Prostate gland (tissue), 2 donors: Measurements from ENCODE around the gene BPIFA2. TPM values are rescaled to one million over a fixed set of nuclear protein-coding genes. Genes with fewer than 3 reads are reported as not detected.

ENCODE experiments used
- DNase-seq: peaks from one replicate; pipeline ENCODE4 v3.0.0-alpha.2; 2019; ENCODE audit warnings: low spot score
- H3K27ac ChIP-seq, 2 donors: fragments of 200-600 bp; sonication (generic); 2 replicates each; pipeline ENCODE4 v1.5.1; 2017 to 2019
- H3K27me3 ChIP-seq: fragments of 200-600 bp; sonication (generic); replicated peaks from 2 replicates; pipeline ENCODE4 v1.5.1; 2019; ENCODE audit not compliant: insufficient read depth
- H3K36me3 ChIP-seq, 2 donors: fragments of 200-600 bp; sonication (generic); 1 replicate in 1 of 2; 2 replicates in 1 of 2; pipeline versions ENCODE4 v1.5.1 to v1.8.1; 2017 to 2019
- H3K4me1 ChIP-seq: fragments of 200-600 bp; sonication (generic); replicated peaks from 2 replicates; pipeline ENCODE4 v1.5.1; 2019
- H3K4me3 ChIP-seq, 2 donors: fragments of 200-600 bp; sonication (generic); 2 replicates each; pipeline ENCODE4 v1.5.1; 2017 to 2019
- H3K9me3 ChIP-seq: fragments of 200-600 bp; sonication (generic); 2 replicates; pipeline ENCODE4 v1.5.1; 2017
- CTCF ChIP-seq, 4 experiments: fragments of 200-600 bp in 2 of 4; fragments of 450-650 bp in 2 of 4; sonication (generic) in 2 of 4; IDR thresholded peaks; 1 replicate in 3 of 4; 2 replicates in 1 of 4; pipeline ENCODE4 v1.5.1; 2016 to 2019; ENCODE audit warnings: antibody characterized with exemption in 4 of 4, mild to moderate bottlenecking in 2 of 4, moderate library complexity in 2 of 4
- POLR2A ChIP-seq: fragments of 450-650 bp; IDR thresholded peaks from one replicate; pipeline ENCODE4 v1.6.1; 2016; ENCODE audit warnings: antibody characterized with exemption, mild to moderate bottlenecking
- POLR2AphosphoS5 ChIP-seq: sonication (generic); formaldehyde crosslinking; IDR thresholded peaks from one replicate; pipeline ENCODE4 v1.6.1; 2017; ENCODE audit warnings: antibody characterized with exemption
- WGBS: methylation state at CpG from one replicate; pipeline ENCODE4 v1.1.5; 2018; 5-methylcytosine and 5-hydroxymethylcytosine counted together
- intact Hi-C: fragments of 100-400 bp; cut with DNase I; formaldehyde crosslinking; loops from one replicate; pipeline ENCODE4 v1.14.2; 2022
- total RNA-seq, 2 donors: library from RNA; depleted of rRNA; stranded (reverse); fragments of >200 nt; gene quantifications; one replicate each; pipeline ENCODE4 v1.1.0, GENCODE V29; 2016

Gene BPIFA2
- total RNA-seq, 2 donors from 2014 or later, result not detected

GRCh38 chr20:33211817-33212424, 44.0 kb downstream of the BPIFA2 start:
- 21% methylated on average over 5 of the region's 5 CpGs for WGBS
- H3K36me3 ChIP-seq, result no peaks in the 10 kb centered on the region
- H3K4me3 ChIP-seq, result no peak overlapping the region
- H3K27ac ChIP-seq, result no peak overlapping the region
- peak; percentile 55 for DNase-seq
- TF ChIP-seq POLR2AphosphoS5 (no peak), CTCF (IDR thresholded peaks at IDR 0.05) (peak in 3 of 4 experiments; percentile 34 to 48 (median 37)), POLR2A (no peak)
- H3K27me3 ChIP-seq, result no peaks in the 10 kb centered on the region
- no peaks in the 10 kb centered on the region for H3K4me1 ChIP-seq
- H3K9me3 ChIP-seq, result no peaks in the 10 kb centered on the region
- intact Hi-C loops, result no loop called here

- no peak within 1 kb of the TSS for H3K4me3 ChIP-seq
- DNase-seq, result no peak
- H3K27ac ChIP-seq, result no peak within 1 kb of the TSS
- no peaks in the 10 kb centered on the region for H3K9me3 ChIP-seq
- 68% methylated on average over 2 of the region's 2 CpGs for WGBS
- H3K36me3 ChIP-seq, result no peaks in the 10 kb centered on the region
- intact Hi-C loops, result no loop called here
- no peak for TF ChIP-seq POLR2A
- TF ChIP-seq POLR2AphosphoS5, result no peak
- no peak for TF ChIP-seq CTCF (IDR thresholded peaks at IDR 0.05)
- no peaks in the 10 kb centered on the region for H3K27me3 ChIP-seq
- H3K4me1 ChIP-seq, result no peaks in the 10 kb centered on the region
Observed at GRCh38 chr20:33217052-33217451, 49.1 kb downstream of the BPIFA2 start, which contains the start of gene BPIFA3. BPIFA3 (plus strand) TSS chr20:33217352; CDS start chr20:33217537, 185 bp downstream.

GRCh38 chr20:33224399-33224798, 56.4 kb downstream of the BPIFA2 start:
- Histone ChIP-seq H3K36me3 (no peaks in the 10 kb centered on the region), H3K27ac (no peak overlapping the region), H3K4me3 (no peak overlapping the region), H3K27me3 (no peaks in the 10 kb centered on the region), H3K4me1 (no peaks in the 10 kb centered on the region), H3K9me3 (no peaks in the 10 kb centered on the region)
- DNase-seq, result no peak
- WGBS, result 86% methylated on average over 4 of the region's 4 CpGs
- TF ChIP-seq CTCF (IDR thresholded peaks at IDR 0.05) (no peak), POLR2A (no peak)
- intact Hi-C loops, result no loop called here

DNA sequence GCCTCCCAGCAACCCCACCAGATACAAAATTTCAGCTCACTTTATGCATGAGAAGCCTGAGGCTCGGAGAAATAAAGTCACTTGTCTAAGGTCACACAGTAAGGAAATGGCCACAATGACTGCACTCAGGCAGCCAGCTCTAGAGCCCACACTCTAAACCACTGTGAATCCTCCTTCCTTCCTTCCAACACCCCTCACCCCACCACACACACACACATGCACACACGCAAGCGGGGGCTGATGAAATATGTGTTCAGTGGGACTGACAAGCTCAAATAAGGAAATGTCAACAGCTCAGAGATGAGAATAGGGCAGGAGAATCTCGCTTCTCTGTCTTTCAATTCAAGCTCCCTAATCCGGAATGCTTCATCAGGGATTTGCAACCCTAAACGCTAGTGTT, 61.9 kb downstream of the BPIFA2 start:
- no peak overlapping the region for H3K27ac ChIP-seq
- no peaks in the 10 kb centered on the region for H3K4me1 ChIP-seq
- intact Hi-C loops, result no loop called here
- WGBS, result 50% methylated on average over 6 of the region's 6 CpGs
- TF ChIP-seq CTCF (IDR thresholded peaks at IDR 0.05), result no peak
- no peak for TF ChIP-seq POLR2A
- no peak for TF ChIP-seq POLR2AphosphoS5
- H3K27me3 ChIP-seq, result no peaks in the 10 kb centered on the region
- no peaks in the 10 kb centered on the region for H3K9me3 ChIP-seq
- no peak overlapping the region for H3K4me3 ChIP-seq
- no peak for DNase-seq
- H3K36me3 ChIP-seq, result no peaks in the 10 kb centered on the region

Other genes starting within 250 kb of the BPIFA2 start
- gene SUN5, start 163.7 kb upstream of the BPIFA2 start, total RNA-seq, result 1 to 10 TPM in 1 of 2 donors, not detected in 1; 4.7 TPM
- gene BPIFB2, start 160.5 kb upstream of the BPIFA2 start, total RNA-seq, result 1 to 10 TPM in 1 of 2 donors, not detected in 1; 5.1 TPM
- not detected for gene BPIFB6, start 136.5 kb upstream of the BPIFA2 start, total RNA-seq
- gene BPIFB3, start 114.3 kb upstream of the BPIFA2 start, total RNA-seq, result not detected
- 1 to 10 TPM in 1 of 2 donors, not detected in 1; 1.1 TPM for gene BPIFB4, start 88.5 kb upstream of the BPIFA2 start, total RNA-seq
- 1 to 10 TPM in 1 of 2 donors, not detected in 1; 7.7 TPM for gene BPIFA3, start 49.2 kb downstream of the BPIFA2 start, total RNA-seq
- not detected for gene BPIFA1, start 67.8 kb downstream of the BPIFA2 start, total RNA-seq
- 1 to 10 TPM in 1 of 2 donors, not detected in 1; 2.1 TPM for gene BPIFB1, start 115.1 kb downstream of the BPIFA2 start, total RNA-seq
- 10 to 100 TPM; 18.0 to 24.7 TPM for gene CDK5RAP1, start 233.4 kb downstream of the BPIFA2 start, total RNA-seq